ENCODE measurements around the gene SCUBE2.

- TF ChIP-seq, protein P1, sequence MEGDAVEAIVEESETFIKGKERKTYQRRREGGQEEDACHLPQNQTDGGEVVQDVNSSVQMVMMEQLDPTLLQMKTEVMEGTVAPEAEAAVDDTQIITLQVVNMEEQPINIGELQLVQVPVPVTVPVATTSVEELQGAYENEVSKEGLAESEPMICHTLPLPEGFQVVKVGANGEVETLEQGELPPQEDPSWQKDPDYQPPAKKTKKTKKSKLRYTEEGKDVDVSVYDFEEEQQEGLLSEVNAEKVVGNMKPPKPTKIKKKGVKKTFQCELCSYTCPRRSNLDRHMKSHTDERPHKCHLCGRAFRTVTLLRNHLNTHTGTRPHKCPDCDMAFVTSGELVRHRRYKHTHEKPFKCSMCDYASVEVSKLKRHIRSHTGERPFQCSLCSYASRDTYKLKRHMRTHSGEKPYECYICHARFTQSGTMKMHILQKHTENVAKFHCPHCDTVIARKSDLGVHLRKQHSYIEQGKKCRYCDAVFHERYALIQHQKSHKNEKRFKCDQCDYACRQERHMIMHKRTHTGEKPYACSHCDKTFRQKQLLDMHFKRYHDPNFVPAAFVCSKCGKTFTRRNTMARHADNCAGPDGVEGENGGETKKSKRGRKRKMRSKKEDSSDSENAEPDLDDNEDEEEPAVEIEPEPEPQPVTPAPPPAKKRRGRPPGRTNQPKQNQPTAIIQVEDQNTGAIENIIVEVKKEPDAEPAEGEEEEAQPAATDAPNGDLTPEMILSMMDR (IDR thresholded peaks at IDR 0.05): no peak
- no peak for TF ChIP-seq POLR2A (IDR thresholded peaks at IDR 0.05)
Observed at GRCh38 chr11:9123595-9124304, 32.4 kb upstream of the SCUBE2 start.

Measured in Peyer's patch (tissue), 4 donors.